Measurements from ENCODE around the gene FAM53B.
A peak's percentile ranks its signal among the peaks of the same experiment; 100 is the strongest.
"Not testable (repeated sequence)": the region's sequence is repeated elsewhere in the genome, so short reads cannot be mapped to it uniquely, and the experiment has no call there.

Gene FAM53B, protein sequence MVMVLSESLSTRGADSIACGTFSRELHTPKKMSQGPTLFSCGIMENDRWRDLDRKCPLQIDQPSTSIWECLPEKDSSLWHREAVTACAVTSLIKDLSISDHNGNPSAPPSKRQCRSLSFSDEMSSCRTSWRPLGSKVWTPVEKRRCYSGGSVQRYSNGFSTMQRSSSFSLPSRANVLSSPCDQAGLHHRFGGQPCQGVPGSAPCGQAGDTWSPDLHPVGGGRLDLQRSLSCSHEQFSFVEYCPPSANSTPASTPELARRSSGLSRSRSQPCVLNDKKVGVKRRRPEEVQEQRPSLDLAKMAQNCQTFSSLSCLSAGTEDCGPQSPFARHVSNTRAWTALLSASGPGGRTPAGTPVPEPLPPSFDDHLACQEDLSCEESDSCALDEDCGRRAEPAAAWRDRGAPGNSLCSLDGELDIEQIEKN

GRCh38 chr10:124744102-124745050 is at the start of gene FAM53B:
Gene FAM53B, minus strand, starts transcription at chr10:124744378. Its CDS starts 37,665 bp downstream, at chr10:124706713.
- DNase-seq = peak; percentile 64

DNA sequence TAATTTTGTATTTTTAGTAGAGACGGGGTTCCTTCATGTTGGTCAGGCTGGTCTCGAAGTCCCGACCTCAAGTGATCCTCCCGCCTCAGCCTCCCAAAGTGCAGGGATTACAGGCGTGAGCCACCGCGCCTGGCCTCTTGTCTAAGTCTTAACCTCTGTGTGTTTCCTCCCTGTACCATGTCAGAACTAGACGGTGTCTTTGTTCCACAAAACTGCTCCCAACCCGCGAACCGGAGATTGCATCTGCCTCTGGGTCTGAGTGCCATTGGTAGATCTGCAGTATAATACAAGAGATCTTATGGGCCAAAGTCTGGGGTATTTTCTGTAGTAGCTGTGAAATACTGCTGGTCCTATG is 48.8 kb upstream of the FAM53B start:
- no peak for DNase-seq

DNA sequence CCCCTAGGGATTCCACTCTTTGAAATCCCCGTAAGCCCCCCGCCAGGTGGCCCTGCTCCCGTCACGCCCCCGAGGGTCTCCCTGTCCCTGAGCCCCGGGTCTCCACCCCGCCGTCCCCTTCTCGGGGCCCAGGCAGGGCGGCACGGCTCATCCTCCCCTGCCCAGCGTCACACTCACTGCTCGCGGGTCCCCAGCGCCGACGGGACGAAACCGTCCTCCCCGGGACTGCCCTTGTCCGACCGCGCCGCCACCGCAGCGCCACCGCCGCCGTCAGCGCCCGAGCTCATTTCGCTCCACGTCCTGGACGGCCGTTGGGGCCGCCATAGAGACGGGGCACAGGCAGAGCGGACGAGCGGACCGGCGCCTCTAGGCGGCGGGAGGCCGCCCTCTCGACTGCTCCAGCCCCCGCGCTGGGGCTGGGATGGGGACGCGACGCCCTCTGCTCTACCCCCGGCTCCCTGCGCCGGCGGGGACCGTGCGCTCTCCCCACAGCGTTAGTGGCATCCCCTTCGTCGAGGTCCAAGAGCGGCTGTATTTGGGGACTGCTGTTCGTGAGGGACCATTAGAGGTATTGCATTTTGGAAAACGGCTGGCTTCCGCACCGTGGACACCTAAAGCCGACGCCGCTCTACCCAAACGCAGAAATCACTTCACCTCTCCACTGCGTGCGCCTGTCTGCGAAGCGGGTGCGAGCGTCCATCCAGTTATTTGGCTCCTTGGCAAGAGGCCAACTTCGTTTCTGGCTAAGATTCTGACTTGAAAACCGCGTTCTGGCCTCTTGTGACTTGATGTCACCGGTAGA is 47.6 kb upstream of the FAM53B start, which contains the start of gene EEF1AKMT2:
Gene EEF1AKMT2, minus strand, starts transcription at position 341 of the 802 bp plus-strand sequence. Its CDS starts 54 bp downstream, at position 287.
- DNase-seq = peak; percentile 60

- not testable (repeated sequence) for DNase-seq
Observed at GRCh38 chr10:124782900-124783299, 38.7 kb upstream of the FAM53B start.

GRCh38 chr10:124768791-124769190 is 24.6 kb upstream of the FAM53B start:
- no peak for DNase-seq

DNA sequence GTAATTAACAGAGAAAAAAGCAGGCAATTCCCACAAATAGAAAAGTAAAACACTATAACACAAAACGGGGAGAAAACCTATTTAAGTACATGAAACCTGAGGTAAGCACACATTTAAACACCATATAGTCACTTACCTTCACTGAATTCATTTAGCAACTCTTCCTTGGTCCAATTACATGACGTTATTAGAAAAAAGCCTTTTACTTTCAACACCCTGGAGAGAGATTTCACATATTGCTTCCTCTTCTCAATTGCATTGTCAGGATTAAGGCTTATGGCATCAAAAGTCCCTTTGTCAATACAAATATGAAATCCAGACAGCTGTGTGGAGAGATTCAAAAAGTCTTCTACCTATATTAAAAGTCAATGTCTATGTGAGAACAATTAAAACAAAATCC is 21.1 kb upstream of the FAM53B start:
- DNase-seq = no peak

GRCh38 chr10:124763267-124763666 is 19.1 kb upstream of the FAM53B start:
- DNase-seq = no peak

DNA sequence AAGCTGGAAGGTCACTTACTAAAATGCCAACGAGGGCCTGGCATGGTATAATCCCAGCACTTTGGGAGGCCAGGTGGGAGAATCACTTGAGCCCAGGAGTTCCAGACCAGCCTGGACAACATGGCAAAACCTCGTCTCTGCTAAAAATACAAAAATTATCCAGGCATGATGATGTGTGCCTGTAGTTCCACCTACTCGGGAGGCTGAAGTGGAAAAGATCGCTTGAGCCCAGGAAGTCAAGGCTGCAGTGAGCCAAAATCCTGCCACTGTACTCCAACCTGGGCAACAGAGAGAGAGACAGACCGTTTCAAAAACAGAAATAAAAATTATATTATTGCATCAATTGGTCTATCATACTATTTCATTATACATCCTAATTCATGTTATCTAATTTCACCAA is 18.1 kb upstream of the FAM53B start:
- DNase-seq = no peak

DNA sequence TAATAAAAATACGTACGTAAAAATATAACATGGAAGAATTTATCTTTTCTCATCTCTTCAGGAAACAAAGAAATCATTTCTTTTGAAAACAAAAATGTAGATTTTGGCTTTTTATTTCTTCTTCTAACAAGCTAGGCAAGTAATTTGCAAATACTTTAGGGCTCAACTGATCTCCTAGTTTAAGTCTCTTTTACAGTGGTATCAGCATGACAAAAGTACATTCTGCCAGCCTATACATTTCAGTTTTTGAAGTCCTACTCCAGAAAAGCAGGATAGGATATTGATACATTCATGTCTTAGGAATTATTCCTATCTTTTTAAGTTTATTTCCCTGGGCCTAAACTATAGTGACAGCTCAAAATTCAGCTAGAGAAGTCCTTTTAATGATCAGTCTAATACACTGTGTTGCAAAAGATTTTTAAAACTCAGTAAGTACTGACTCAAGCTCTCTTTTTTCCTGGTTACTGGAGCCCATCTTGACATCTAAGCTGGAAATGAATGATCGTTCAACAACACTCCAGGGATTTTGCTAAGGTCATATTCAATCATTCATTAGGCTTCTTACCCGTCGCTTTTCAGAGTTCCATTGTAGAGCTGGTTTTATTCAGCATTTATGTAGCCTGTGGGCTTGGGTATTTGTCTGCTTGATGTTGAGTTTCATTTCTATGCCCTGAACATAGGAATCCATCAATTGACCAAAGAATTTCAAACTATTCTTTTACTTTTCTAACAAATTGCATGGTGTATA is 12.2 kb upstream of the FAM53B start:
- no peak for DNase-seq

DNA sequence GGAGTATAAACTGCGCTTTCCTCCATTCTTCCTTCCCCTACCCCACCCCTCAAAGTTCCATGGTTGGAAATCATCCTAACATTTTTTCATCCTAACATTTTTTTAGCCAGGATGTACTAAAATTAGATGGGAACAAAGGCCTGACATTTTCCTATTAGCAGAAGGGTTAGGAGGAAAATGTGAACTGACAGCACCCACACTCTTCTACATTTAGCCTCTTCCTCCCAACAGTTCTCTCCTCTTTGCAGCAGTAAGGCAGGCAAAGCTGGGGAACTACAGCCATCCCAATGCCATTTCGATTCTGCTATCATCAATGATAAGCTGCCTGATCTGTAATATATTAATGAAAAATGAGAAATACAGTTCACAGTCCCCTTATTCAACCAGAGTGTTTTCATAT is 11.4 kb upstream of the FAM53B start:
- no peak for DNase-seq

DNA sequence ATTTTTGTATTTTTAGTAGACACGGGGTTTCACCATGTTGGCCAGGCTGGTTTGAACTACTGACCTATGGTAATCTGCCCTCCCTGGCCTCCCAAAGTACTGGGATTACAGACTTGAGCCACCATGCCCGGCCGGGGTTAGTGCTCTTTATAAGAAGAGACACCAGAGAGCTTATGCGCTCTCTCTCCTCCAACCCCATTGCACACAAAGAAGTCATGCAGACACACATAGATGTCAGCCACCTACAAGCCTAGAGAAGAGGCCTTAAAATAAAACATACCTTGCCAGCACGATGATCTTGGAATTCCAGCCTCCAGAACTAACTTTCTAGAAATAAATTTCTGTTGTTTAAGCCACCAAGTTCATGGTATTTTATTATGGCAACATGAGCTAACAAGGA is 10.0 kb upstream of the FAM53B start:
- no peak for DNase-seq

DNA sequence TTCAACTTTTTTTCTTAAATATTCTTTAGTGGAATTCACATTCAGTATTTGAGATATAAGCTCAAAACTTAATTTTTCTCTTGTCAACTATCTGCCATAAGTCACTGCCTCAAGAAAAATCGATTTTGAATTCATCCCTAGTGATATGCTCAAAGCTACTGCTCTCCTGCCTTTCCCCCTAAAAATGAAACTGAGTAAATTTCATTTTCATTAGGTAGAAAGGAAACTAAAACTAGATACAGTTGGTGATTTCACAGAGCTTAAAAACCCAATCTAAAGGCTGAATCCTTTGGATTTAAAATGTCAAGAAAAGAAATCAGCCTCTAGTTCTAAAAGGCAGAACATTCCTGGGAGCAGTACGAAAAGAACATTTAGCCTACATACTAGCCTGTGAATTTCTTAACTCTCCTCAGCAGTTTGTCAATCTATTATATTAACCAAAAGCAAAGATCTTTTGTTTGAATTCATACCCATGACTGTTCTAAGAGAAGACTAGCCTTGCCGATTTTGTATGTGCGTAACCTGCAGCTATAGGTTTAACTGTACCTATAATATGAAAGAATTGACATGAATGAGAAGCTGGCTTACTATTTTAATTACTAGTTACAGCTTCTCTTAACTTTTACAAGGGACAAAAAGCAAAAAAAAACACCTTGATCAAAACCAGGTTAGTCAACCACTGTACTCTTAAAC is 4.9 kb upstream of the FAM53B start:
- no peak for DNase-seq

DNA sequence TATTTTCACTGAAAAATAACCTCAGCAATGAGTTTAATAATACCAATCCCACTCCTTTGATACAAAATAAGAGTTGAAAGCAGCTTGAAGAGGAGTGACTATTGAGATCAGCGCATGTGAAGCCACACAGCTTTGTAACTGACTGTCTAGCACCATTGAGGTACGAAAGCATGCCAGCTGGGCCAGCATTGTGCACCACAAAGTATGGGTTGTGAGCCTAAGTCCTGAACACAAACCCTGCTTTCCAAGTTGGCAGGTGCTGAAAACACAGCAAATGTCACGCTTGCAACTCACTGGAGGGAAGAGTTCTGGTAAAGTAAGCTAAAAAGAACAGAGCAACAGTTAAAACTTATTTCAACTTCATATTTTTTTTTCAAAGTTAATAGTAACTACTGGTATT is 4.0 kb upstream of the FAM53B start:
- DNase-seq = no peak

DNA sequence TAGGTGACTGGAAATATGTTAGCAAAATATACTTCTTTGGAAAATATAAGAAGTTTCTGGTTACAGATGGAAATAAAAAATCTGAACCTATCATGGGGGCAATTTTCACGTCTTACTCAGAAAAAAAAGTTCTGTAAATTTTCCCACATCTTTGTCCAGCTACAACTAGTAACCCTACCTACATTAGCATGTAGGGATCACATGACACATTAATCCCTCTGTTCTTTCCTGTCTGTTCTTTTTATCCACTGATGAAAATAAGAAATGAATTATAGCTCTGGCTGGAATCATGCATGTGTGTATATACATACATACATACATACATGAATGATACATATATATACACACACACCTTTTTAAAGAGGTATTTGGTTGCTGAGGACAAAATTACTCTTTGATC is 3.6 kb upstream of the FAM53B start:
- DNase-seq = no peak

DNA sequence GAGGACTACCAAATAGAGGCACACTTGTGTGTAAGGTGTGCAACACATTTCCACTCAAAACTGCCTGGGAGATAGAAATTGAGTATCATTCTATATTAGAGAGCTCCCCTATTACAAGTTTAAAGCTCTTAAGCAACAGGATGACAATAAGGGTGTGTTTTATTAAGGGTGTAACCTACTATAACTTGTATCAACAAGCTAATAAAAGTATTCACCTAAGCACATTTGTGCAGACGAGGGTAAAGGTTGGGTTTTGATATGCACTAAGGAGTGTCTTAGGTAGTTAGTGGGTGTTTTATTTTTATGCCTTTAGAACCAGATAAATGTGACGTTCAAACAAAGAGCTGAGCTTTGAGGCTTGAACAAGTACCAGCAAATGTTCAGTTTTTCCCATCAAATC is 2.8 kb upstream of the FAM53B start:
- no peak for DNase-seq

- not testable (repeated sequence) for DNase-seq
Observed at GRCh38 chr10:124746447-124746846, 2.3 kb upstream of the FAM53B start.

DNA sequence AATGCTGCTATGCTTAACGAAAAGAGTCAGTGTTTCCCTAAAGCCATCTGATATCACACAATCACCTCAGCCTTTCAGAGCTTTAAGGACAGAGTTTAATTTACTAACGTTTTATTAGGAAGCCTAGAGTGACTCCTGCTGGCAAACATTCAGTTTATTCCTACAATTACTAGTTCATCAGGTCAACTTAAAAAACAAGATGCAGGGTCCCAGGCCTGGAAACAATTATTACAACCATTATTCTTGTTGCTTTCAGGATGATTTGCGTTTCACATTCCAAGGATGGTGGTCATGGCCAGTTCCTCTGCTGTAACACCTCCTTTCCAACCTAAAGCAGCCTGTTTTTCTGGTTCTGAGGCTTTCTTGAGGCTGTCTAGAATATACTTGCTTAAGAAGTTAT is 1.5 kb upstream of the FAM53B start:
- no peak for DNase-seq

DNA sequence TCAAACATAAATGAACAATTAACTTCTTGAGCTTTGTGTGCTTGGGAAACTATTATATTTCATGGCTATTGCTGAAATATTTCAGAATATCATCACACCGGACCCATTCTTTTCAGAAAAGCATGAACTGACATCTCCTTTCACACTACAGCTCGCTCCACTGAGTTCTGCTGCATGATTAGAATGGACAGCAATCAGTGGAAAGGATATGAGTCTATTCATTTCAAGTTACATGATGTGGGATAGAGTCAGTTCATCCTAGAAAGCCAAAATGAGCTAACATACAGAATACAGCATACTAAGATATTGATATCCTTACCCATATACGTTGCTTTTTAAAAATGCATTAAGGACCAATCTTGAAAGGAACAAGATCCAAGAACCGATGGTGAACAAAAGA is 1.1 kb upstream of the FAM53B start:
- no peak for DNase-seq

GRCh38 chr10:124743191-124744101 is 732 bp downstream of the FAM53B start:
- DNase-seq = no peak

GRCh38 chr10:124742413-124743190 is 1.6 kb downstream of the FAM53B start:
- DNase-seq = no peak

Measured in NK-92 treated with Interleukin-12 subunit alpha and Interleukin-12 subunit beta, amount 100 ng/mL, for 24 hours (cell line).